K562 (cell line): ENCODE results near the gene PKP1. TPM values are rescaled to one million over a fixed set of nuclear protein-coding genes. Genes with fewer than 3 reads are reported as not detected.

Experiments used
- ARID4B ChIP-seq: sonication (generic); formaldehyde crosslinking; IDR thresholded peaks from 2 replicates; pipeline ENCODE4 v1.8.0; 2022; ENCODE audit warnings: mild to moderate bottlenecking, missing genetic modification reagents
- FOXP1 ChIP-seq: sonication (generic); formaldehyde crosslinking; IDR thresholded peaks from 2 replicates; pipeline ENCODE4 v1.8.0; 2022; ENCODE audit warnings: mild to moderate bottlenecking, missing genetic modification reagents
- ZNF174 ChIP-seq: fragments of 250-450 bp; sonication (Bioruptor Pico); IDR thresholded peaks from 2 replicates; pipeline ENCODE4 v1.4.0; 2020; ENCODE audit warnings: mild to moderate bottlenecking
- ZNF239 ChIP-seq: fragments of 250-450 bp; sonication (Bioruptor Pico); IDR thresholded peaks from 2 replicates; pipeline ENCODE4 v1.4.0; 2020; ENCODE audit warnings: mild to moderate bottlenecking
- ZNF347 ChIP-seq: fragments of 450-650 bp; formaldehyde crosslinking; IDR thresholded peaks from 2 replicates; pipeline ENCODE4 v1.4.0; 2020; ENCODE audit warnings: low read depth, mild to moderate bottlenecking, moderate library complexity
- ZNF780A ChIP-seq: fragments of 250-450 bp; sonication (Bioruptor Pico); IDR thresholded peaks from 2 replicates; pipeline ENCODE4 v1.5.0; 2021; ENCODE audit warnings: mild to moderate bottlenecking
- polyA plus RNA-seq, 8 experiments: library from polyadenylated mRNA; depleted of rRNA in 4 of 8; stranded (reverse) in 5 of 8; unstranded in 3 of 8; fragments of >200 nt; fragmentation: Nextera tagmentation in 2 of 8; fragmentation: Illumina TruSeq in 1 of 8; extraction: Ambion mirVana in 2 of 8; extraction: Trizol in 1 of 8; gene quantifications; 2 replicates each; pipeline versions ENCODE4 v1.2.1 to v1.2.3, GENCODE V29; 2011 to 2014; ENCODE audit warnings: inconsistent platforms in 1 of 8, missing spikeins in 1 of 8
- total RNA-seq, 7 experiments: library from RNA; depleted of rRNA in 6 of 7; stranded (reverse); fragments of >200 nt in 6 of 7; fragmentation: Illumina TruSeq in 2 of 7; extraction: Trizol in 2 of 7; gene quantifications; 2 replicates each; pipeline versions ENCODE4 v1.2.1 to v1.2.3, GENCODE V29; 2011 to 2021; ENCODE audit warnings: low replicate concordance in 1 of 7
- TF ChIP-seq, protein P1 (sequence below): fragments of 250-450 bp; sonication (Bioruptor Pico); IDR thresholded peaks from 2 replicates; pipeline ENCODE4 v1.5.0; 2020; ENCODE audit warnings: mild to moderate bottlenecking, borderline replicate concordance
- TF ChIP-seq, protein P2 (sequence below), 3 experiments: fragments of 200-800 bp in 1 of 3; sonication (Bioruptor generic) in 1 of 3; sonication (generic) in 1 of 3; formaldehyde crosslinking in 1 of 3; IDR thresholded peaks; 2 replicates each; pipeline versions ENCODE4 v1.6.1 to v1.8.0; 2016 to 2022; ENCODE audit warnings: mild to moderate bottlenecking in 2 of 3, missing compliant biosample characterization in 2 of 3, missing genetic modification characterization in 2 of 3, missing genetic modification reagents in 1 of 3

Gene PKP1
- total and polyA plus RNA-seq, 9 of the 15 experiments (the other 6 are each of a cell fraction or from before 2014, with no cell fraction given), result not detected

DNA sequence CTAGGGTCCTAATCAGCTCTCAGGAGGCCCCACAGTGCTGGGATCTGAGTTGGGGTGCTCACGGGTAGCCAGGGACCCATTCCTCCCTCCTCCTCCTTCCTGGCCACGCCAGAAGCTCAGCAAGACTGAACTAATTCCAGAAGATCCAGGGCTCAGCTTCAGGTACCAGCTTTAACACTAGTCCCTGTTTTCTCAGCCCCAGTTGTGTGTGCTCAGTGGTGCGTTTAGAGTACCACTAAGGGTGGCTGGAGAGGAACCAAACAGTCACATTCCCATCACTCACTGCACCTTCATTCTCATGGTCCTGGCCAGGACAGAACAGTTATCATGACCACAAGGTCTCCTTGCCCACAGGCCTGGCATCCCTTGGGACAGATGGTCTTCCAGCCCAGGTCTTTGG, 20.8 kb downstream of the PKP1 start (continued):
- TF ChIP-seq, protein P1, sequence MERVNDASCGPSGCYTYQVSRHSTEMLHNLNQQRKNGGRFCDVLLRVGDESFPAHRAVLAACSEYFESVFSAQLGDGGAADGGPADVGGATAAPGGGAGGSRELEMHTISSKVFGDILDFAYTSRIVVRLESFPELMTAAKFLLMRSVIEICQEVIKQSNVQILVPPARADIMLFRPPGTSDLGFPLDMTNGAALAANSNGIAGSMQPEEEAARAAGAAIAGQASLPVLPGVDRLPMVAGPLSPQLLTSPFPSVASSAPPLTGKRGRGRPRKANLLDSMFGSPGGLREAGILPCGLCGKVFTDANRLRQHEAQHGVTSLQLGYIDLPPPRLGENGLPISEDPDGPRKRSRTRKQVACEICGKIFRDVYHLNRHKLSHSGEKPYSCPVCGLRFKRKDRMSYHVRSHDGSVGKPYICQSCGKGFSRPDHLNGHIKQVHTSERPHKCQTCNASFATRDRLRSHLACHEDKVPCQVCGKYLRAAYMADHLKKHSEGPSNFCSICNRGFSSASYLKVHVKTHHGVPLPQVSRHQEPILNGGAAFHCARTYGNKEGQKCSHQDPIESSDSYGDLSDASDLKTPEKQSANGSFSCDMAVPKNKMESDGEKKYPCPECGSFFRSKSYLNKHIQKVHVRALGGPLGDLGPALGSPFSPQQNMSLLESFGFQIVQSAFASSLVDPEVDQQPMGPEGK (CRISPR knock-in tag), result no peak
- TF ChIP-seq FOXP1 (CRISPR knock-in tag), result no peak
- TF ChIP-seq ZNF239 (CRISPR knock-in tag), result no peak
- no peak for TF ChIP-seq ZNF174 (CRISPR knock-in tag)
- TF ChIP-seq ZNF347 (CRISPR knock-in tag), result no peak
- no peak for TF ChIP-seq ZNF780A
- TF ChIP-seq, protein P2, sequence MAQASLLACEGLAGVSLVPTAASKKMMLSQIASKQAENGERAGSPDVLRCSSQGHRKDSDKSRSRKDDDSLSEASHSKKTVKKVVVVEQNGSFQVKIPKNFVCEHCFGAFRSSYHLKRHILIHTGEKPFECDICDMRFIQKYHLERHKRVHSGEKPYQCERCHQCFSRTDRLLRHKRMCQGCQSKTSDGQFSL (CRISPR knock-in tag; IDR thresholded peaks at IDR 0.05), result no peak
- TF ChIP-seq, protein P2 (tag; IDR thresholded peaks at IDR 0.05), result no peak
- TF ChIP-seq ARID4B (CRISPR knock-in tag), result no peak
